ENCODE measurements around the gene KLHL7. TPM values are rescaled to one million over a fixed set of nuclear protein-coding genes. Genes with fewer than 3 reads are reported as not detected.

The KLHL7 gene
- total RNA-seq, 3 donors from 2014 or later (not counting 1 experiment from before 2014, with no cell fraction given): 13.9 to 19.1 (median 14.5) TPM

DNA sequence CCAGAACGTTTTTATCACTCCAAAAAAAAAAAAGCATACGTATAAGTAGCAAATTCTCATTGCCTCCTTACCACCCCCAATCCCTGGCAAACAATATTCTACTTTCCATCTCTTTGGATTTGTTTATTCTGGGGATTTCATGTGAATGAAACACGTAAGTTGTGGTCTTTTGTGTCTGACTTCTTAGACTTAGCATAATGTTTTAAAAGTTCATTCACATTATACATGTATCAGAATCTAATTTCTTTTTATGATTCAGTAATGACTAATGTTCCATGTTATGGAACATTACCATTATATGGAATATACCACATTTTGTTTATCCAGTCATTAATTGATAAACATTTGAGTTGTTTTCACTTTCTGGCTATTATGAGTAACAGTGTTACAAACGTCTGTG, 12.5 kb upstream of the KLHL7 start:
- WGBS (ENCODE audit: insufficient coverage): 9% methylated on average over 1 of the region's 4 CpGs
- no peak overlapping the region for H3K27ac Mint-ChIP-seq

GRCh38 chr7:23093546-23093945, 12.0 kb upstream of the KLHL7 start:
- intact Hi-C loops (cut with micrococcal nuclease): no loop called here
- ATAC-seq: no peak
- Histone ChIP-seq H3K4me3 (ENCODE audit: low read length) (no peak overlapping the region), H3K9me3 (ENCODE audit: control insufficient read depth, insufficient read depth, low read length) (no peaks in the 10 kb centered on the region), H3K36me3 (ENCODE audit: control insufficient read depth, insufficient read depth, low read length) (no peaks in the 10 kb centered on the region), H3K27me3 (ENCODE audit: control insufficient read depth, insufficient read depth, low read length) (no peaks in the 10 kb centered on the region), H3K27ac (ENCODE audit: low read length) (no peak overlapping the region), H3K4me1 (ENCODE audit: control insufficient read depth, insufficient read depth, low read length) (no peaks in the 10 kb centered on the region)
- H3K27ac Mint-ChIP-seq: no peak overlapping the region
- WGBS (ENCODE audit: insufficient coverage): 100% methylated on average over 1 of the region's 1 CpG
- no peak overlapping the region for H3K4me3 Mint-ChIP-seq
- TF ChIP-seq CTCF (IDR thresholded peaks at IDR 0.05): no peak
- no peaks in the 10 kb centered on the region for H3K9me3 Mint-ChIP-seq
- H3K4me1 Mint-ChIP-seq: no peaks in the 10 kb centered on the region
- no peak for DNase-seq
- no peaks in the 10 kb centered on the region for H3K36me3 Mint-ChIP-seq
- H3K27me3 Mint-ChIP-seq (ENCODE audit: low read depth in 2 of 2): peaks cover 8 to 25% of the 10 kb centered on the region in 2 donors

More for the DNA sequence above, 12.5 kb upstream of the KLHL7 start:
- no peak for ATAC-seq
- no peak overlapping the region for H3K27ac ChIP-seq (ENCODE audit: low read length)
- H3K4me1 ChIP-seq (ENCODE audit: control insufficient read depth, insufficient read depth, low read length): no peaks in the 10 kb centered on the region
- H3K4me3 ChIP-seq (ENCODE audit: low read length): no peak overlapping the region
- H3K9me3 Mint-ChIP-seq: no peaks in the 10 kb centered on the region
- no peaks in the 10 kb centered on the region for H3K4me1 Mint-ChIP-seq
- intact Hi-C loops (cut with micrococcal nuclease): no loop called here
- no peak for TF ChIP-seq CTCF (IDR thresholded peaks at IDR 0.05)
- H3K27me3 Mint-ChIP-seq (ENCODE audit: low read depth in 2 of 2): peaks cover 9 to 29% of the 10 kb centered on the region in 2 donors
- DNase-seq: no peak
- no peaks in the 10 kb centered on the region for H3K36me3 Mint-ChIP-seq
- no peaks in the 10 kb centered on the region for H3K27me3 ChIP-seq (ENCODE audit: control insufficient read depth, insufficient read depth, low read length)
- no peaks in the 10 kb centered on the region for H3K36me3 ChIP-seq (ENCODE audit: control insufficient read depth, insufficient read depth, low read length)
- H3K4me3 Mint-ChIP-seq: no peak overlapping the region
- H3K9me3 ChIP-seq (ENCODE audit: control insufficient read depth, insufficient read depth, low read length): no peaks in the 10 kb centered on the region

DNA sequence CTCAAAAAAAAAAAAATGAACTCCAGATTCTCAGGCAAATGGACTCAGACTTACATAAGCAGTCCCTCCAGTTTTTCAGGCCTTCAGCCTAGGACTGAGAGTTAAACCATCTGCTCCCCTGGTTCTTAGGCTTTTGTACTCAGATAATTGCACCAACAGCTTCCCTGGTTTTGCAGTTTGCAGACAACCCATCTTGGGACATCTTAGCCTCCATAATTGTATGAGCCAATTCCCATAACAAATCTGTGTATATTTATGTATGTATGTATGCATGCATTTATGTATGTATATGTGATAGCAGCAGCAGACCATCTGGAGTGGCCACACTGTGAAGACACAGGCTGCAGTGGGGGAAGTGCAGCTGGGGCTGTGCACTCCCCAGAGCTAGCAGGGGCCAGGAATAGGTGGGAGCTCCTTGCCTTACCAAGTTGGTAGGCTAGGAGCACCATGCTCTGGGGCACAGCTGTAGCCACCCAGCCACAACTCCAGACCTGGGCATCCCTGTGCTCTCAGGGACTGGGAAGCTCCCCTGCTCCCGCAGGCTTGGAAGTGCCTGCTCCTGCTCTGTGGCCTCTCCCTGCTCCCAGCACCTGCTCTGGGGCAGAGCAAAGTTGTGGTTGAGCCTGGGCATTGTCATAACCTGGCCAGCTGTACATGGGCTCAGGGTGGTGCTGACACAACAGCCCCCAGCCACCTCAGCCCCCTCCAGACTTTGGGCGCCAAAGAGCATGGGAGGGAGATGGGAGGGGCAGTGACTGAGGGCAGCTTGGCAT, 8.9 kb upstream of the KLHL7 start:
- no peaks in the 10 kb centered on the region for H3K27me3 ChIP-seq (ENCODE audit: control insufficient read depth, insufficient read depth, low read length)
- H3K9me3 ChIP-seq (ENCODE audit: control insufficient read depth, insufficient read depth, low read length): no peaks in the 10 kb centered on the region
- H3K27ac ChIP-seq (ENCODE audit: low read length): no peak overlapping the region
- Mint-ChIP-seq H3K27ac (no peak overlapping the region), H3K27me3 (ENCODE audit: low read depth in 2 of 2) (peaks cover 3 to 4% of the 10 kb centered on the region in 2 donors), H3K4me1 (no peaks in the 10 kb centered on the region), H3K36me3 (no peaks in the 10 kb centered on the region), H3K4me3 (no peak overlapping the region), H3K9me3 (no peaks in the 10 kb centered on the region)
- DNase-seq: no peak
- no peaks in the 10 kb centered on the region for H3K4me1 ChIP-seq (ENCODE audit: control insufficient read depth, insufficient read depth, low read length)
- intact Hi-C loops (cut with micrococcal nuclease): no loop called here
- H3K4me3 ChIP-seq (ENCODE audit: low read length): no peak overlapping the region
- TF ChIP-seq CTCF (IDR thresholded peaks at IDR 0.05): no peak
- 98% methylated on average over 2 of the region's 2 CpGs for WGBS (ENCODE audit: insufficient coverage)
- ATAC-seq: no peak
- no peaks in the 10 kb centered on the region for H3K36me3 ChIP-seq (ENCODE audit: control insufficient read depth, insufficient read depth, low read length)

- intact Hi-C loops (cut with micrococcal nuclease): no loop called here
- no peaks in the 10 kb centered on the region for H3K4me1 ChIP-seq (ENCODE audit: control insufficient read depth, insufficient read depth, low read length)
- no peaks in the 10 kb centered on the region for H3K36me3 Mint-ChIP-seq
- no peaks in the 10 kb centered on the region for H3K36me3 ChIP-seq (ENCODE audit: control insufficient read depth, insufficient read depth, low read length)
- H3K27ac Mint-ChIP-seq: no peak overlapping the region
- peaks cover 0 to 3% of the 10 kb centered on the region in 2 donors for H3K27me3 Mint-ChIP-seq (ENCODE audit: low read depth in 2 of 2)
- TF ChIP-seq CTCF (IDR thresholded peaks at IDR 0.05): no peak
- 95% methylated on average over 9 of the region's 9 CpGs for WGBS (ENCODE audit: insufficient coverage)
- no peaks in the 10 kb centered on the region for H3K9me3 Mint-ChIP-seq
- no peak overlapping the region for H3K4me3 ChIP-seq (ENCODE audit: low read length)
- no peak for ATAC-seq
- no peaks in the 10 kb centered on the region for H3K4me1 Mint-ChIP-seq
- H3K27me3 ChIP-seq (ENCODE audit: control insufficient read depth, insufficient read depth, low read length): no peaks in the 10 kb centered on the region
- no peaks in the 10 kb centered on the region for H3K9me3 ChIP-seq (ENCODE audit: control insufficient read depth, insufficient read depth, low read length)
- H3K27ac ChIP-seq (ENCODE audit: low read length): no peak overlapping the region
- no peak overlapping the region for H3K4me3 Mint-ChIP-seq
- DNase-seq: no peak
Measured at GRCh38 chr7:23098029-23098428, 7.6 kb upstream of the KLHL7 start.
